Naive thymus-derived CD4-positive, alpha-beta T cell (primary cell): ENCODE data around the gene MSH4. TPM values are rescaled to one million over a fixed set of nuclear protein-coding genes. Genes with fewer than 3 reads are reported as not detected.
"Not testable (repeated sequence)": the region's sequence is repeated elsewhere in the genome, so short reads cannot be mapped to it uniquely, and the experiment has no call there.

Source experiments
- ATAC-seq: fragments of 150-1000 bp; cut with Tn5 transposase; 2 replicates; pipeline ENCODE4 v1.10.0; 2021; ENCODE audit warnings: mild to moderate bottlenecking, moderate library complexity
- CTCF ChIA-PET: fragments of 350-600 bp; sonication (Branson Sonifier 250); formaldehyde crosslinking; loops from one replicate; lab custom pipeline; 2021; ENCODE audit warnings: antibody characterized with exemption; lab: Charles Lee
- POLR2A ChIA-PET: fragments of 350-600 bp; sonication (Branson Sonifier 250); formaldehyde crosslinking; loops from one replicate; lab custom pipeline; 2021; ENCODE audit warnings: antibody characterized with exemption, inconsistent platforms; lab: Charles Lee
- DNase-seq, 9 donors: peaks; one replicate each; pipeline versions ENCODE4 v3.0.0 to v3.0.0-alpha.2; 2020 to 2022; ENCODE audit warnings: mixed read lengths in 1 of 9
- H3K27ac ChIP-seq: one replicate; pipeline ENCODE4 v1.7.0; 2013; ENCODE audit warnings: mild to moderate bottlenecking, low read depth, low read length, moderate library complexity
- H3K27me3 ChIP-seq, 2 donors: one replicate each; pipeline ENCODE4 v1.7.0; 2013; ENCODE audit warnings: low read length in 2 of 2, mild to moderate bottlenecking in 2 of 2, moderate library complexity in 2 of 2; ENCODE audit not compliant: control insufficient read depth in 2 of 2, insufficient read depth in 2 of 2
- H3K36me3 ChIP-seq, 3 experiments: 1 replicate in 2 of 3; 2 replicates in 1 of 3; pipeline ENCODE4 v1.7.0; 2013; ENCODE audit warnings: low read length in 3 of 3, mild to moderate bottlenecking in 3 of 3, moderate library complexity in 1 of 3; ENCODE audit not compliant: insufficient read depth in 3 of 3, control insufficient read depth in 2 of 3
- H3K4me1 ChIP-seq, 2 donors: one replicate each; pipeline ENCODE4 v1.7.0; 2013; ENCODE audit warnings: low read length in 2 of 2, mild to moderate bottlenecking in 2 of 2, moderate library complexity in 1 of 2; ENCODE audit not compliant: control insufficient read depth in 2 of 2, insufficient read depth in 2 of 2
- H3K4me3 ChIP-seq: 2 replicates; pipeline ENCODE4 v1.7.0; 2013; ENCODE audit warnings: mild to moderate bottlenecking, low read length
- H3K9me3 ChIP-seq, 3 experiments: 1 replicate in 2 of 3; 2 replicates in 1 of 3; pipeline ENCODE4 v1.7.0; 2013; ENCODE audit warnings: low read length in 3 of 3; ENCODE audit not compliant: control insufficient read depth in 2 of 3
- H3K27ac Mint-ChIP-seq, 9 donors: one replicate each; pipeline ENCODE4 v1.8.0; 2020 to 2022; ENCODE audit warnings: mixed read lengths in 9 of 9, mild to moderate bottlenecking in 8 of 9, moderate library complexity in 5 of 9, inconsistent platforms in 2 of 9
- H3K27me3 Mint-ChIP-seq, 5 donors: one replicate each; pipeline ENCODE4 v1.8.0; 2021 to 2022; ENCODE audit warnings: mixed read lengths in 5 of 5, mild to moderate bottlenecking in 1 of 5
- H3K36me3 Mint-ChIP-seq, 5 donors: one replicate each; pipeline ENCODE4 v1.8.0; 2020 to 2022; ENCODE audit warnings: mixed read lengths in 5 of 5, mild to moderate bottlenecking in 3 of 5, inconsistent platforms in 1 of 5
- H3K4me1 Mint-ChIP-seq, 7 donors: one replicate each; pipeline ENCODE4 v1.8.0; 2020 to 2022; ENCODE audit warnings: mixed read lengths in 7 of 7, mild to moderate bottlenecking in 3 of 7, inconsistent platforms in 1 of 7
- H3K4me3 Mint-ChIP-seq, 10 donors: one replicate each; pipeline ENCODE4 v1.8.0; 2020 to 2022; ENCODE audit warnings: mild to moderate bottlenecking in 10 of 10, mixed read lengths in 10 of 10, moderate library complexity in 6 of 10, inconsistent platforms in 2 of 10
- H3K9me3 Mint-ChIP-seq, 11 donors: one replicate each; pipeline ENCODE4 v1.8.0; 2020 to 2022; ENCODE audit warnings: mixed read lengths in 11 of 11, mild to moderate bottlenecking in 4 of 11, inconsistent platforms in 1 of 11, moderate library complexity in 1 of 11
- intact Hi-C, 2 donors: fragments of 100-400 bp; cut with micrococcal nuclease; formaldehyde crosslinking; loops; one replicate each; pipeline ENCODE4 v1.15.1; 2023
- polyA plus RNA-seq, 2 donors: library from polyadenylated mRNA; unstranded; fragments of 300-500 nt; fragmentation: Illumina TruSeq; gene quantifications; one replicate each; pipeline ENCODE4 v1.2.3, GENCODE V29; 2021
- total RNA-seq, 6 experiments: library from RNA in 5 of 6; stranded (reverse) in 5 of 6; gene quantifications; 1 replicate in 5 of 6; 2 replicates in 1 of 6; pipeline ENCODE4 v1.2.3 and lab custom pipeline; 2021 to 2026

MSH4 gene
- total RNA-seq (1 to 10 TPM in 1 of 5 experiments, under 1 TPM in 4; 0.42 to 1.1 (median 0.49) TPM), polyA plus RNA-seq (not detected), total RNA-seq (lab: John Stamatoyannopoulos, UW) (not detected)

- DNase-seq = no peak
- Mint-ChIP-seq H3K27ac (peak within 1 kb of the TSS in 6 of 9 donors; percentile 4 to 44 (median 30)), H3K4me3 (no peak within 1 kb of the TSS), H3K36me3 (peaks cover 9 to 44% (median 25%) of the 10 kb centered on the region in 5 donors), H3K9me3 (no peaks in the 10 kb centered on the region), H3K27me3 (no peaks in the 10 kb centered on the region), H3K4me1 (peaks cover 4 to 22% (median 13%) of the 10 kb centered on the region in 7 donors)
- H3K27me3 ChIP-seq = no peaks in the 10 kb centered on the region
- ChIA-PET POLR2A (interaction anchor here (0.5 kb wide), 1 partner anchor 84 kb away, joined by 3 read pairs; no protein-coding TSS in a partner anchor), CTCF (no interaction called here)
- H3K4me1 ChIP-seq = peaks cover 0 to under 1% of the 10 kb centered on the region in 2 donors
- H3K27ac ChIP-seq = no peak within 1 kb of the TSS
- no peaks in the 10 kb centered on the region for H3K9me3 ChIP-seq
- ATAC-seq = peak; percentile 29
- no peak within 1 kb of the TSS for H3K4me3 ChIP-seq
- intact Hi-C loops = no loop called here
- peaks cover 4 to 47% (median 10%) of the 10 kb centered on the region in 3 experiments for H3K36me3 ChIP-seq
Observed at GRCh38 chr1:75796376-75797272, at the start of gene MSH4. Gene MSH4 (plus strand): TSS chr1:75796882. CDS start chr1:75796986, 104 bp downstream.

GRCh38 chr1:75757210-75757609 lies 39.5 kb upstream of the MSH4 start:
- DNase-seq, CTCF ChIA-PET, H3K27ac Mint-ChIP-seq, H3K4me1 ChIP-seq, POLR2A ChIA-PET, H3K4me3 Mint-ChIP-seq, H3K4me1 Mint-ChIP-seq, intact Hi-C loops, H3K27me3 ChIP-seq, ATAC-seq, H3K4me3 ChIP-seq, H3K27ac ChIP-seq, H3K27me3 Mint-ChIP-seq, H3K9me3 ChIP-seq: not testable (repeated sequence)
- H3K36me3 Mint-ChIP-seq = peaks cover 6 to 61% (median 55%) of the 10 kb centered on the region in 5 donors
- H3K9me3 Mint-ChIP-seq = peaks cover 0 to 24% (median 0%) of the 10 kb centered on the region in 11 donors
- H3K36me3 ChIP-seq = peaks cover 0 to 12% (median 4%) of the 10 kb centered on the region in 3 experiments

GRCh38 chr1:75758543-75758942 lies 38.1 kb upstream of the MSH4 start:
- H3K27ac ChIP-seq, H3K9me3 ChIP-seq, H3K4me3 ChIP-seq, intact Hi-C loops, H3K4me1 Mint-ChIP-seq, CTCF ChIA-PET, H3K4me1 ChIP-seq, H3K27me3 ChIP-seq, H3K27ac Mint-ChIP-seq, H3K4me3 Mint-ChIP-seq, POLR2A ChIA-PET, H3K27me3 Mint-ChIP-seq, DNase-seq, ATAC-seq: not testable (repeated sequence)
- Mint-ChIP-seq H3K36me3 (peaks cover 5 to 52% (median 42%) of the 10 kb centered on the region in 5 donors), H3K9me3 (peaks cover 0 to 24% (median 0%) of the 10 kb centered on the region in 11 donors)
- peaks cover 0 to 12% (median 4%) of the 10 kb centered on the region in 3 experiments for H3K36me3 ChIP-seq

- no peak overlapping the region for H3K27ac Mint-ChIP-seq
- H3K27me3 Mint-ChIP-seq = no peaks in the 10 kb centered on the region
- no peaks in the 10 kb centered on the region for H3K9me3 Mint-ChIP-seq
- ChIA-PET POLR2A (no interaction called here), CTCF (interaction anchor here (0.9 kb wide), 1 partner anchor 22 kb away, joined by 3 read pairs; the partner anchor contains the start of gene RABGGTB)
- Histone ChIP-seq H3K4me3 (no peak overlapping the region), H3K27me3 (no peaks in the 10 kb centered on the region), H3K36me3 (no peaks in the 10 kb centered on the region), H3K9me3 (no peaks in the 10 kb centered on the region), H3K27ac (no peak overlapping the region), H3K4me1 (no peaks in the 10 kb centered on the region)
- ATAC-seq = no peak
- no peaks in the 10 kb centered on the region for H3K4me1 Mint-ChIP-seq
- H3K36me3 Mint-ChIP-seq = peaks cover 0 to 17% (median 10%) of the 10 kb centered on the region in 5 donors
- no peak overlapping the region for H3K4me3 Mint-ChIP-seq
- intact Hi-C loops = no loop called here
- DNase-seq = no peak
Observed at GRCh38 chr1:75764057-75764655, 32.5 kb upstream of the MSH4 start.

GRCh38 chr1:75765697-75766355 lies 30.9 kb upstream of the MSH4 start:
- POLR2A ChIA-PET = no interaction called here
- Mint-ChIP-seq H3K27me3 (no peaks in the 10 kb centered on the region), H3K9me3 (no peaks in the 10 kb centered on the region), H3K4me1 (no peaks in the 10 kb centered on the region), H3K27ac (peak overlapping the region in 1 of 9 donors; percentile 32), H3K36me3 (peaks cover 0 to 14% (median 8%) of the 10 kb centered on the region in 5 donors), H3K4me3 (no peak overlapping the region)
- DNase-seq (no peak), ATAC-seq (no peak)
- no peak overlapping the region for H3K4me3 ChIP-seq
- no peak overlapping the region for H3K27ac ChIP-seq
- CTCF ChIA-PET = no interaction called here
- no peaks in the 10 kb centered on the region for H3K27me3 ChIP-seq
- H3K36me3 ChIP-seq = no peaks in the 10 kb centered on the region
- H3K9me3 ChIP-seq = no peaks in the 10 kb centered on the region
- no peaks in the 10 kb centered on the region for H3K4me1 ChIP-seq
- intact Hi-C loops = no loop called here

GRCh38 chr1:75768016-75768415 lies 28.7 kb upstream of the MSH4 start:
- no peak for ATAC-seq

More at GRCh38 chr1:75768016-75768415, 28.7 kb upstream of the MSH4 start:
- Mint-ChIP-seq H3K36me3 (peaks cover 0 to 7% (median 4%) of the 10 kb centered on the region in 5 donors), H3K4me3 (no peak overlapping the region), H3K9me3 (no peaks in the 10 kb centered on the region), H3K4me1 (no peaks in the 10 kb centered on the region), H3K27me3 (peaks cover 0 to 3% (median 0%) of the 10 kb centered on the region in 5 donors), H3K27ac (no peak overlapping the region)
- no peak for DNase-seq
- intact Hi-C loops = no loop called here
- CTCF ChIA-PET = interaction anchor here (0.6 kb wide), 1 partner anchor 15 kb away, joined by 4 read pairs; no protein-coding TSS in a partner anchor
- Histone ChIP-seq H3K4me1 (no peaks in the 10 kb centered on the region), H3K27ac (no peak overlapping the region), H3K27me3 (no peaks in the 10 kb centered on the region), H3K4me3 (no peak overlapping the region), H3K36me3 (no peaks in the 10 kb centered on the region), H3K9me3 (no peaks in the 10 kb centered on the region)
- POLR2A ChIA-PET = no interaction called here
